H1 (cell line): Measurements from ENCODE around the gene SCAP. TPM values are rescaled to one million over a fixed set of nuclear protein-coding genes. Genes with fewer than 3 reads are reported as not detected.

Experiments used
- CTCF ChIA-PET: fragments of 300-600 bp; sonication (Branson Sonifier 250); formaldehyde crosslinking; loops from one replicate; lab custom pipeline; 2021; ENCODE audit not compliant: partially characterized antibody; lab: Charles Lee
- POLR2A ChIA-PET: fragments of 300-600 bp; sonication (Branson Sonifier 250); formaldehyde crosslinking; loops from one replicate; lab custom pipeline; 2021; ENCODE audit warnings: inconsistent platforms; ENCODE audit not compliant: partially characterized antibody; lab: Charles Lee
- DNase-seq, 2 experiments: peaks; one replicate each; pipeline versions ENCODE4 v3.0.0 to v3.0.0-alpha.2; 2010 to 2022; ENCODE audit warnings: low spot score in 2 of 2, low read depth in 1 of 2, mixed read lengths in 1 of 2
- FAIRE-seq: peaks from 2 replicates; lab custom pipeline; 2011; peaks lifted over from hg19 to GRCh38; lab: Jason Lieb, UNC
- H2AFZ ChIP-seq: 2 replicates; pipeline ENCODE4 v1.8.1; 2012; ENCODE audit warnings: low read length, inconsistent platforms
- H2AK5ac ChIP-seq: 2 replicates; pipeline ENCODE4 v1.6.1; 2013; ENCODE audit warnings: low read depth, low read length
- H2BK120ac ChIP-seq: replicated peaks from 2 replicates; pipeline ENCODE3; 2013; ENCODE audit warnings: low read depth, low read length, inconsistent platforms
- H2BK12ac ChIP-seq: 2 replicates; pipeline ENCODE4 v1.6.1; 2013; ENCODE audit warnings: low read depth, low read length
- H2BK15ac ChIP-seq: 2 replicates; pipeline ENCODE4 v1.6.1; 2013; ENCODE audit warnings: low read length
- H2BK20ac ChIP-seq: 2 replicates; pipeline ENCODE4 v1.6.1; 2013; ENCODE audit warnings: low read length
- H2BK5ac ChIP-seq: 2 replicates; pipeline ENCODE4 v1.6.1; 2013; ENCODE audit warnings: low read depth, low read length
- H3K14ac ChIP-seq: 2 replicates; pipeline ENCODE4 v1.6.1; 2013; ENCODE audit warnings: inconsistent platforms; ENCODE audit not compliant: insufficient read length
- H3K18ac ChIP-seq: 2 replicates; pipeline ENCODE4 v1.6.1; 2013; ENCODE audit warnings: low read length; ENCODE audit errors: extremely low read depth
- H3K23ac ChIP-seq: 2 replicates; pipeline ENCODE4 v1.6.1; 2013; ENCODE audit warnings: inconsistent platforms; ENCODE audit not compliant: insufficient read length
- H3K23me2 ChIP-seq: 2 replicates; pipeline ENCODE4 v1.6.1; 2013; ENCODE audit warnings: low read depth, low read length
- H3K27ac ChIP-seq: 2 replicates; pipeline ENCODE4 v1.6.1; 2011; ENCODE audit warnings: low read depth, low read length, inconsistent platforms
- H3K27me3 ChIP-seq, 4 experiments: replicated peaks in 1 of 4; 1 replicate in 1 of 4; 2 replicates in 3 of 4; pipeline versions ENCODE4 v1.6.1 to v1.8.1; 2011 to 2013; ENCODE audit warnings: low read length in 3 of 4, mild to moderate bottlenecking in 3 of 4, inconsistent platforms in 2 of 4, mixed read lengths in 2 of 4, moderate library complexity in 1 of 4; ENCODE audit not compliant: control insufficient read depth in 3 of 4, insufficient read depth in 3 of 4; ENCODE audit errors: extremely low read depth in 1 of 4
- H3K36me3 ChIP-seq, 4 experiments: 2 replicates each; pipeline versions ENCODE4 v1.6.1 to v1.8.1; 2011 to 2013; ENCODE audit warnings: mild to moderate bottlenecking in 4 of 4, low read length in 3 of 4, moderate library complexity in 2 of 4, control low read depth in 1 of 4, inconsistent platforms in 1 of 4; ENCODE audit not compliant: insufficient read depth in 4 of 4, control insufficient read depth in 2 of 4
- H3K4ac ChIP-seq: replicated peaks from 2 replicates; pipeline ENCODE3; 2013; ENCODE audit warnings: low read length, low read depth, mixed read lengths, inconsistent platforms; ENCODE audit not compliant: insufficient read length
- H3K4me1 ChIP-seq, 4 experiments: replicated peaks in 1 of 4; 1 replicate in 1 of 4; 2 replicates in 3 of 4; pipeline versions ENCODE4 v1.6.1 to v1.8.1; 2011 to 2013; ENCODE audit warnings: low read length in 3 of 4, inconsistent platforms in 2 of 4, mixed read lengths in 1 of 4; ENCODE audit not compliant: insufficient read depth in 4 of 4, control insufficient read depth in 3 of 4
- H3K4me2 ChIP-seq, 2 experiments: 2 replicates each; pipeline versions ENCODE4 v1.6.1 to v1.8.1; 2011 to 2013; ENCODE audit warnings: low read depth in 2 of 2, low read length in 2 of 2, control low read depth in 1 of 2, inconsistent platforms in 1 of 2, mild to moderate bottlenecking in 1 of 2; ENCODE audit not compliant: insufficient read depth in 1 of 2
- H3K4me3 ChIP-seq, 4 experiments: fragments of 200-600, 300-600 bp in 1 of 4; sonication (generic), shearing (Covaris generic), sonication (Bioruptor Twin) in 1 of 4; 2 replicates each; pipeline versions ENCODE4 v1.5.1 to v1.8.1; 2011 to 2016; ENCODE audit warnings: low read length in 4 of 4, low read depth in 3 of 4, control low read depth in 2 of 4, inconsistent platforms in 2 of 4, mild to moderate bottlenecking in 2 of 4, mixed read lengths in 1 of 4, moderate library complexity in 1 of 4; ENCODE audit not compliant: insufficient read depth in 2 of 4; ENCODE audit errors: extremely low read depth in 1 of 4
- H3K56ac ChIP-seq: replicated peaks from 2 replicates; pipeline ENCODE3; 2013; ENCODE audit warnings: low read depth, mild to moderate bottlenecking, mixed read lengths, low read length, inconsistent platforms; ENCODE audit not compliant: insufficient read length
- H3K79me1 ChIP-seq: 2 replicates; pipeline ENCODE4 v1.6.1; 2013; ENCODE audit warnings: low read depth, low read length, control low read depth
- H3K79me2 ChIP-seq, 2 experiments: 2 replicates each; pipeline versions ENCODE4 v1.6.1 to v1.8.1; 2012 to 2013; ENCODE audit warnings: low read length in 2 of 2, mild to moderate bottlenecking in 2 of 2, inconsistent platforms in 1 of 2; ENCODE audit not compliant: insufficient read depth in 2 of 2, control insufficient read depth in 1 of 2
- H3K9ac ChIP-seq, 4 experiments: replicated peaks in 1 of 4; 1 replicate in 1 of 4; 2 replicates in 3 of 4; pipeline versions ENCODE4 v1.6.1 to v1.8.1; 2011 to 2013; ENCODE audit warnings: low read depth in 3 of 4, low read length in 3 of 4, control low read depth in 2 of 4, mild to moderate bottlenecking in 2 of 4, moderate library complexity in 2 of 4, inconsistent platforms in 1 of 4; ENCODE audit errors: extremely low read depth in 1 of 4
- H3K9me3 ChIP-seq, 2 experiments: 2 replicates each; pipeline versions ENCODE4 v1.6.1 to v1.8.1; 2012 to 2013; ENCODE audit warnings: mild to moderate bottlenecking in 2 of 2, moderate library complexity in 2 of 2, control low read depth in 1 of 2, inconsistent platforms in 1 of 2, low read depth in 1 of 2, low read length in 1 of 2, mixed read lengths in 1 of 2; ENCODE audit not compliant: insufficient read depth in 2 of 2
- H4K20me1 ChIP-seq, 2 experiments: replicated peaks in 1 of 2; 2 replicates each; pipeline versions ENCODE3 to v1.8.1; 2011 to 2013; ENCODE audit warnings: inconsistent platforms in 2 of 2, low read length in 2 of 2, mild to moderate bottlenecking in 1 of 2; ENCODE audit not compliant: insufficient read depth in 2 of 2, control insufficient read depth in 1 of 2
- H4K5ac ChIP-seq: 2 replicates; pipeline ENCODE4 v1.6.1; 2013; ENCODE audit warnings: low read length, low read depth, mixed read lengths, inconsistent platforms; ENCODE audit not compliant: insufficient read length
- H4K8ac ChIP-seq: 2 replicates; pipeline ENCODE4 v1.8.0; 2013; ENCODE audit warnings: mild to moderate bottlenecking, moderate library complexity, low read length, inconsistent platforms; ENCODE audit not compliant: insufficient read depth; ENCODE audit errors: extremely low read depth
- H4K91ac ChIP-seq: replicated peaks from 2 replicates; pipeline ENCODE3; 2013; ENCODE audit warnings: low read length, mixed read lengths, inconsistent platforms; ENCODE audit not compliant: insufficient read length
- ASH2L ChIP-seq: fragments of 200-600, 300-600 bp; sonication (generic); IDR thresholded peaks from one replicate; pipeline ENCODE4 v1.7.1; 2017; ENCODE audit warnings: low read length
- CBX5 ChIP-seq: fragments of 300-800, 300-1000 bp; sonication (generic); IDR thresholded peaks from 2 replicates; pipeline ENCODE4 v1.7.1; 2016; ENCODE audit warnings: antibody characterized with exemption, low read length, low read depth
- POLR2AphosphoS5 ChIP-seq: IDR thresholded peaks from 2 replicates; pipeline ENCODE4 v1.6.1; 2011; ENCODE audit warnings: low read depth, low read length
- RBBP5 ChIP-seq: IDR thresholded peaks from 2 replicates; pipeline ENCODE4 v1.7.1; 2012; ENCODE audit warnings: low read depth, mild to moderate bottlenecking, inconsistent platforms, low read length, moderate library complexity, borderline replicate concordance
- WGBS, 2 experiments: shearing (Covaris generic) in 1 of 2; methylation state at CpG; one replicate each; pipeline versions ENCODE4 v1.1.6 to v1.1.7; 2013 to 2015; ENCODE audit warnings: low lambda C conversion rate in 2 of 2, mixed read lengths in 2 of 2, inconsistent platforms in 1 of 2, low coverage in 1 of 2, missing lambda C conversion rate in 1 of 2; ENCODE audit not compliant: insufficient replicate concordance in 2 of 2, insufficient coverage in 1 of 2, insufficient read length in 1 of 2; ENCODE audit errors: extremely low coverage in 1 of 2, missing lambda C conversion rate in 1 of 2; 5-methylcytosine and 5-hydroxymethylcytosine counted together
- polyA plus RNA-seq, 7 experiments: library from polyadenylated mRNA; depleted of rRNA in 3 of 7; stranded (reverse) in 5 of 7; unstranded in 2 of 7; fragments of >200 nt in 5 of 7; fragments of 200-250 nt in 2 of 7; gene quantifications; 1 replicate in 5 of 7; 2 replicates in 1 of 7; 4 replicates in 1 of 7; pipeline versions ENCODE4 v1.2.1 to v1.2.3, GENCODE V29; 2011 to 2013; ENCODE audit warnings: missing spikeins in 2 of 7, mixed read lengths in 2 of 7
- total RNA-seq: library from RNA; stranded (reverse); fragmentation: NEBNext Ultra II Directional; extraction: Animal tissue kit (Norgen Biotek cat#: 25700); gene quantifications from 2 replicates; pipeline ENCODE4 v1.2.1, GENCODE V29; 2021

Gene SCAP
- total and polyA plus RNA-seq, 2 of the 8 experiments (the other 6 are each of a cell fraction or from before 2014, with no cell fraction given), result 74.0 to 114 TPM

GRCh38 chr3:47412453-47412756, 63.3 kb downstream of the SCAP start:
- Histone ChIP-seq H3K18ac (no peak overlapping the region), H2BK15ac (no peak overlapping the region), H4K91ac (no peak overlapping the region), H2AFZ (no peak overlapping the region), H2BK20ac (no peak overlapping the region), H3K79me1 (no peaks in the 10 kb centered on the region), H4K8ac (no peak overlapping the region), H4K20me1 (peaks cover 0 to 28% of the 10 kb centered on the region in 2 experiments), H2BK12ac (no peak overlapping the region), H3K56ac (no peak overlapping the region), H3K4me3 (no peak overlapping the region), H3K14ac (no peak overlapping the region), H3K79me2 (no peaks in the 10 kb centered on the region), H3K9ac (no peak overlapping the region), H3K4me1 (no peaks in the 10 kb centered on the region; a peak in 1 of 7 replicates), H2BK5ac (no peak overlapping the region), H3K4ac (no peak overlapping the region), H3K36me3 (peaks cover 21 to 68% (median 42%) of the 10 kb centered on the region in 4 experiments), H3K27ac (no peak overlapping the region), H3K23me2 (no peaks in the 10 kb centered on the region), H2BK120ac (no peak overlapping the region), H2AK5ac (no peak overlapping the region), H3K23ac (no peak overlapping the region), H3K9me3 (peaks cover 0 to 6% of the 10 kb centered on the region in 2 experiments; a peak in 1 of 4 replicates), H3K27me3 (no peaks in the 10 kb centered on the region), H3K4me2 (no peak overlapping the region), H4K5ac (no peak overlapping the region)
- POLR2A ChIA-PET, result interaction anchor here (0.9 to 1.3 kb wide), 3 partner anchors 17 to 171 kb away, joined by 3 to 4 read pairs (median 3); no protein-coding TSS in a partner anchor
- no peak for FAIRE-seq
- WGBS, 2 experiments, result 93% methylated on average over 5 of the region's 5 CpGs; no CpG with 5 or more reads in 1 of the 2 experiments
- DNase-seq, result no peak
- CTCF ChIA-PET, result interaction anchor here (0.8 to 2.6 kb wide), 5 partner anchors 9 to 14 kb away, joined by 3 to 20 read pairs (median 4); no protein-coding TSS in a partner anchor
- no peak for TF ChIP-seq CBX5
- peak; percentile 71 for TF ChIP-seq POLR2AphosphoS5
- no peak for TF ChIP-seq ASH2L
- no peak for TF ChIP-seq RBBP5
